ENCODE results near the gene PCDHGC3.

Gene PCDHGC3

DNA sequence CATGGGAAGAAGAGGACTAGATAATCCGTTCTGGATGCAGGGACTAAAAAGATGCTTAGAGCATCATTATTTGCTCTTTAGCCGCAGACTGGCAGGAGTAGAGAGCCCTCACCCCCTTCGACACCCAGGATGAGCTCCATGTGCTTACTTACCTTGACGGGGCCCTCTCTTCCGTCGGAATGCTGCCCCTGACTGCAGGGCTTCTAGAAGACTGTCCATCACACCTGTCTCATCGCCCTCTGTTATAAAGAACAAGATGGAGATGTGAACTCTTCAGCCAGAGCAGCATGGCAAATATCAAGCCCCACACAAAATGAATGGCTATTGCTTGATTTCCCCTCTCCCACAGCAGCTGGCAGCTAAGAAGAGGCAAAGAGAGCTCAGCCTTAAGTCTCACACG is 48.2 kb downstream of the PCDHGC3 start:
- no peak for DNase-seq (ENCODE audit: low read depth)

GRCh38 chr5:141524604-141525597 is 49.1 kb downstream of the PCDHGC3 start:
- DNase-seq (ENCODE audit: low read depth) = no peak

DNA sequence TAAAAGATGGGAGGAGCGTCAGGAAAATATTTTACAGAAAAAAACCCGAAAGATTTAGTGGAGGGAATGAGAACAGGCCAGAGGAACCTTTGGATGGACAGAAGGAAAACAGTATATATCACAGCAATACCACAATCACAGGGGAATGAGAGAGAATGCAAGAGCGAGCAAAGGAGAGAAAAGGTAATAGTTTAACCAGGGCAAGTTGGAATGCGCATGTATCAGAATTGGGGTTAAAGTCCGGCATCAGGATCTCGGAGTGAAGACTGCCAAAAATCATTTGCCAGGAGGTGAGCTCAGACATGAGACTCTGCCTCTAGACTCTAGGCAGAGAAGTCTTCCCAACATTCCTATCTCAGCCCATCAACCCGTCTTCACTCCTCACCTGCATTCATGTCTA is 49.9 kb downstream of the PCDHGC3 start:
- no peak for DNase-seq (ENCODE audit: low read depth)

GRCh38 chr5:141527426-141527825 is 51.7 kb downstream of the PCDHGC3 start:
- DNase-seq (ENCODE audit: low read depth) = no peak

All from stimulated activated CD8-positive, alpha-beta memory T cell treated with anti-CD3 and anti-CD28 coated beads, Interleukin-12 subunit alpha, Interleukin-12 subunit beta, amount 100 ng/mL, for 4 hours (primary cell).